GM20431 (cell line): Measurements from ENCODE around the gene MCF2L.

Experiments
- in situ Hi-C: fragments of 300-500 bp; cut with MseI, MboI; formaldehyde crosslinking; loops from one replicate; pipeline ENCODE4 v1.15.0; 2020; ENCODE audit warnings: low sequenced_read_pairs; ENCODE audit not compliant: unreplicated experiment

The MCF2L gene

DNA sequence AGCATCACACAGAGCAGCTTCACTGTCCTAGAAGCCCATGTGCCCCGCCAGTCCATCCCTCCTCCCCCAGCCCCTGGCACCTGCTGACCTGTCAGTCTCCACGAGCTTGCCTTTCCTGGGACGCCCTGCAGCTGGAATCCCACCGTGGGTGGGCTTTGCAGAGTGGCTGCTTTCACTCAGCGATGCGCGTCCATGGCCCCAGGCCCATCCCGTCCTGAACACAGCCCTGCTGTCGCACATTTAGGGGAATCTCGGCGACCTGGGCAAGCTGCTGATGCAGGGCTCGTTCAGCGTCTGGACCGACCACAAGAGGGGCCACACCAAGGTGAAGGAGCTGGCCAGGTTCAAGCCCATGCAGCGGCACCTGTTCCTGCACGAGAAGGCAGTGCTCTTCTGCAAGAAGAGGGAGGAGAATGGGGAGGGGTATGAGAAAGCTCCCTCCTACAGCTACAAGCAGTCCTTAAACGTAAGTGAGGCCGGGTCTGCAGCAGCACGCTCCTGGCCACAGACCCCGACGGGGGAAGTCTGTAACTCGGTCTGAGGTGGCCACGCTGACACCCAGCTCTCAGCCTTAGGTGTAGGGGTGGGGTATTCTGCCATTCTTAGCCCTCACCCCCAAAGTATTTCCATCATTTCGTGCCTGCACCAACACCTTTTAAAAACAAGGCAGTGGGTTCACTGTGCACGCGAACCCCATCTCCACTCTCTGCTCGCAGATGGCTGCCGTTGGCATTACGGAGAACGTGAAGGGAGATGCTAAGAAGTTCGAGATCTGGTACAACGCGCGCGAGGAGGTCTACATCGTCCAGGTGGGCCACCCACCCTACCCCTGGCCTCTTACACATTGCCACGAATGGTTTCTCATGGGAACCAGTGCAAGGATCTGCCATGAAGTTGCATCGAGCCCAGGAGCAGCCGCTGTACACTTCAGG, 118.2 kb downstream of the MCF2L start:
- in situ Hi-C loops = no loop called here

- in situ Hi-C loops = no loop called here
These were observed 119.1 kb downstream of the MCF2L start for GRCh38 chr13:113087923-113088690.

DNA sequence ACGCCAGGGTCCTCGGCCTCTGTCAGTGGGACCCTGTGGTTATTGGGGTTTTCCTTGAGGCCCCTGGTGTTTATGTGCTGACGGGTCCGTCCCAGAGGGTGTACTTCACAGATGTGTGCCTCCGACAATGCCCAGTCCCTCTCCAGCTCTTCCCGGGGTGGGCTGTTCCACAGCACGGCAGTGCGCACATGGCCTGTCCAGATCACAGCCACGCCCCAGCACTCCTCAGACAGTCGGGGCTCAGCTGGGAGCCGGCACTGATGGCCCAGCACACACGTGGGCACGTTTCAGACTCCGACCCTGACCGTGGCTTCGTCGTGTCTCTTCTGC, 119.6 kb downstream of the MCF2L start:
- in situ Hi-C loops = no loop called here

- in situ Hi-C loops = no loop called here
These were observed 120.8 kb downstream of the MCF2L start for GRCh38 chr13:113089693-113090414.

- in situ Hi-C loops = no loop called here
These were observed 121.4 kb downstream of the MCF2L start for GRCh38 chr13:113090415-113090770.

- in situ Hi-C loops = no loop called here
These were observed 121.8 kb downstream of the MCF2L start for GRCh38 chr13:113090806-113091205.

DNA sequence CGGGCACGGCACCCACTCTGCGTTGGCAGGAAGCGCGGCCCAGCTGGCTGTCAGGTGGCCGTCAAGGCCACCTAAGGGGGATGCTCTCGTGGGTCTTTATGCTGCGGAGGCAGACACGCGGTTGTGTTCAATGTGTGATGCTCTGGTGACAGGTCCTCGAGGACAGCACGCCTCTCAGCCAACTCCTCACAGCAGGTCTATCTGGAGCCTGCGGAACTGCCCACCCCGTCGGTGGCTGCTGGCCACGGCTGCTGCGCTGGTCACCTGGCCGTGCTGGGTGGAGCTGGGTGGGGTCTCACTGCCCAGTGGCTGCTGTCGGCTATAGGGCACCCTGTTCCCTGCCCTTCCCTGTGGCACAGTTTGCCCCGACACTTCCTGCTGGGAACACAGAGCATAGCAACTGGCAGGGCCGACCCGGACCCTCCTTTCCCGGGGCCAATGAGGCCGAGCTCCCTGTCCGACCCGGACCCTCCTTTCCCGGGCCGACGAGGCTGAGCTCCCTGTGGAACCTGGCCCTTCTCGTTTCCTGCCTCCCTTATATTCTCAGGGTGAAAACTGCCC, 122.3 kb downstream of the MCF2L start:
- in situ Hi-C loops = no loop called here

GRCh38 chr13:113091891-113092775, 123.1 kb downstream of the MCF2L start:
- in situ Hi-C loops = no loop called here

DNA sequence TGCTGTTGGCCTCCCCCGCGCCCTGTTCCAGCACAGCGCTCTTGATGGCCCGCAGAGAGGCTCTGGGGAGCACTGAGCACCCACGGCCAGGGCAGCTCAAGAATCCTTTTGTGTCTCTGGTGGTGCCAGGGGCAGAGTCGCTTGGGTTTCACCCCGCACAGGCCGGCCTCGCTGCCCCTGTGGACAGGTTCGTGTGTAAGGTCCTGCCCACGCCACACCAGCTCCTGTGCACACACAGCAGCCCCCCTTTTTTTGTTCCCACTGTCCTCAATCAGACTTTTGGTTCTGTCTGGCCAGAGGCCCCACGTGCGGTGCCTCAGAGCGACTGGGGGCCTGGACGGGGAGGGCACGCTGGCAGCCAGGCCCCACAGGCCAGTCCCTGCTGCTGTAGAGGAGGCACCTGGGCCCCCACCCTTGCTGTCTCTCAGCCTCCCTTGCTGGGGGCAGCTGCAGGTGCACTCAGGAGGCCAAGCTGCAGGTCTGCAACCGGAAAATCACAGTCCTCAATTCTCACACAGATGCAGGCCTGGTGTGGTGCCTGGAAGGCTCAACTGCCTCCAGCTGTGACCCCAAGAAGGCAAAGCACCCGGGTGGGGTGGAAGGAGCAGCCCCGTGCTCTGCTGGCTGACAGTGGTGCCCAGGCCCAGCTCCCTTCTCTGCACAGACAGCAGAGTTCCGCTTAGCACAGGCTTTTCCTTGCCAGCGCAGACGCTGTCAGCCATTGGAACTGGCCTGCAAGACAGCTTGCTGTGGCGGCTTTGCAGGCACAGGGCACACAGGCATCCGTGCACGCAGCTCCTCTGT, 124.0 kb downstream of the MCF2L start:
- in situ Hi-C loops = no loop called here

DNA sequence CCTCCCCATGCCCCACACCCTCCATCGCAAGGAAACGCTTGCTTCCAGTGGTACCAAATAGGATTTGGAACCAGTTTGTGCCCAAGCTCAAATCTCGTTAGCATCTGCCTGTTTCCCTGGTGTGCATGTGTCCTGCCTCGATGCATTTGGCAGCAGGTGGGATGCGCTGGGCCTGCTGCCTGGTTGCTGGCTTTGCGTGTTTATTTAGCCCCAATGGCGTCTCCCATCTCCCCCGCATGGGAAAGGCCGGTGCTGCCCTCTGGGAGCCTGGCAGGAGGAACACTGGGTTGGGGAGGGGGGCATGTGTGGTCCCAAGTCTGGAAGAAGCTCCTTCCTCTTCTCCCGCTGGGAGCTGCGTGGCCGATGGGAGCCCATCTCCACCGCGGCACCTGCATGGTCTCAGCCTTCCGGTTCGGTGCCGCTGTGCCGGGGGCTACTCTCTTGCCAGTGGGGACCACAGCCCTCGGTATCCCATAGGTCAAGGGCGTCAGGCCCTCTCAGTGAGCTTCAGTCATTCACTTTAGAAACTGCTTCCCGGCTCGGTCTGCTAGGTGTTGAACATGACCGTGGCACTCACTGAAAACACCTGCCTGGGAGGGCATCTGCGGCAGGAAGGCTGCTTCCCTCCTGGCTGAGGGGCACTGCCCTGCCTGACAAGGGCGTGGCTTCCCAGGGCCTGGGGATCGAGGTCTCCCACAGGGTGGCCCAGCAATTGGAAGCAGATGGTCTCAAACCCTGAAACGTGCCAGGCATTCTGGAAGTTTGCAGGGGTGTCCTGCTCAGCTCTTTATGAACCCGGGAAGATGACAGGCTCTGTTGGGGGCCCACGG, 124.8 kb downstream of the MCF2L start:
- in situ Hi-C loops = no loop called here

GRCh38 chr13:113094410-113094800, 125.4 kb downstream of the MCF2L start:
- in situ Hi-C loops = no loop called here

DNA sequence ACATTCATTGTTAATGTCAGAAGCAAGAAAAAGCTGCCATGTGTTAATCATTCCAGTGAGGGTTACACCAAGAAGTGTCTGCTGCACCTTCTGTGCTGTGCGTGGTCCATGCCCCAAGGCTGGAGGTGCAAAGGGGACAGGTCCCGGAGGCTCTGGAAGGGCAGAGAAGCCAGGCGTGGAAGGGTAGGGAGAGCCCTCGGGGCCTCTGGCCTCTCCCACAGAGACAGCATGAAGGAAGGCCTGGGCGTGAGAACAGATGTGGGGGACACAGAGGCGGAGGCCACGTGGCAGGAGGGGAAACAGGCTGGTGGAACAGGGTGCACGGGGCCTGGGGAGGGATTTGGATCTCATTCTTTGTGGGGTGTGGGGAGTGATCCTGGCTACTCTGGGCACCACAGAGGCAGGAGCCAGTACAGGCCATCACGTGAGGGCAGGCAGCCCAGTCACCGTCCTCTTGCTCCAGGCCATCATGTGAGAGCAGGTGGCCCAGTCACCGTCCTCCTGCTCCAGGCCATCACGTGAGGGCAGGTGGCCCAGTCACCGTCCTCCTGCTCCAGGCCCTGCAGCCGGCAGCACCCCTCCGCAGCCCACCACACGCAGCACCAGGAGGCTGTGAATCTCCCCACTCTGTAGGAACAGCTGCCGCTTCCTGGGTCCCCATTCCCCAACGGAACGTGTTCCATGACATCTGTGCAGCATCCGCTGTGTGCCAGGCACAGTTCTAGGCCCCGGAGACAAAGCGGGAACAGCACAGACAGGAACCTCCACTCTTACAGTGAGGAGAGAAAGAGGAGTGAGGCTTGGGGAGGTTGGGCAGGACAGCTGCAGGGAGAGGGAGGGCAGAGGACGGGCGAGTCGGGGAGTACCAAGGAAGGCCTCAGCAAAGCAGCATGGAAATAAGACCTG, 126.4 kb downstream of the MCF2L start:
- in situ Hi-C loops = no loop called here

DNA sequence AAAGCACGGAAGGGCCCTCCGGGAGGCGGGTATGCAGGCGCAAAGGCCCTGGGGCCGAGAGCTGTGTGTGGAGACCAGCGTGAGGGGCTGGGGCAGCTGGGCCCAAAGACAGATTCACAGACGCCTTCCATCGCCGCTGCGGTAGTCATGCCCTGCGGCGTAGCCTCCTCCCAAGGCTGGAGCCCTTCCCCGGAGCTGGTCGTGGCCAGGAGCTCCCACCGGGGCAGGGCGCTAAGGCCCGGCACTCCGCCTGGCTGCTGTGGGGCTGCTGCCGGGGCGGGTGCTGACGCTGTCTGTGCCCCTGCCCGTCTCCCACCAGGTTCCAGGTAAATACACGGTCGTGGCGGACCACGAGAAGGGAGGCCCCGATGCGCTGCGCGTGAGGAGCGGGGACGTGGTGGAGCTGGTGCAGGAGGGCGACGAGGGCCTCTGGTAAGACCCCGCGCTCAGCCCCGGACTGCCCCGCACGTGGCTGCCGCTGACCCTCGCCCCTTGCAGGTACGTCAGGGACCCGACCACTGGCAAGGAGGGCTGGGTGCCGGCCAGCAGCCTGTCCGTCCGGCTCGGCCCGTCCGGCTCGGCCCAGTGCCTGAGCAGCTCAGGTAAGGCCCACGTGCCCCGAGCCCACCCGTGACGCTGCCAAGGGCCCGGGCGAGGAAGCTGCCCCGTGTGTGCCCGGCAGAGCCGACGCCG, 127.2 kb downstream of the MCF2L start:
- in situ Hi-C loops = no loop called here

DNA sequence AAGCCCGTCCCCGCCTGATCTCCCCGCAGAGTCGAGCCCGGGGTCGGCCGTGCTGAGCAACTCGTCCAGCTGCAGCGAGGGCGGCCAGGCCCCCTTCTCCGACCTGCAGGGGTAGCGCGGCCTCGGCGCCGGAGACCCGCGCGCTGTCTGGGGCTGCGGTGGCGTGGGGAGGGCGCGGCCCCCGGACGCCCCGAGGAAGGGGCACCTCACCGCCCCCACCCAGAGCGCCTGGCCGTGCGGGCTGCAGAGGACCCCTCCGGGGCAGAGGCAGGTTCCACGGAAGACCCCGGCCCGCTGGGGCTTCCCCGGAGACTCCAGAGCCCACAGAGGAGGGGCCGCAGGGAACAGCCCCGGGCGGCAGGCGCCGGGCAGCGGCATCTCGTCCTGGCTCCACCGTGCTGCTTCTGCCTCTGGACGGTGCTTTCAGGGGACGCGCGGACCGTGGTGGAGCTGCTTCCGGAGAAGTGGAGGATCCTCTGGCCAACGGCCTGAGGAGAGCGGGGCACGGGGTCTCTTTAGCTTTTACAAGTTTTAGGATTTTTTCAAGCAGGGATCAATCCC, 127.8 kb downstream of the MCF2L start:
- in situ Hi-C loops = no loop called here

GRCh38 chr13:113097651-113098050, 128.6 kb downstream of the MCF2L start:
- in situ Hi-C loops = no loop called here

GRCh38 chr13:113098162-113098732, 129.2 kb downstream of the MCF2L start:
- in situ Hi-C loops = no loop called here
